ENCODE measurements around the gene PRR35.
A peak's percentile ranks its signal among the peaks of the same experiment; 100 is the strongest.

Gene PRR35

GRCh38 chr16:564690-565418, 4.7 kb downstream of the PRR35 start:
- Histone ChIP-seq H3K9me3 (ENCODE audit: control insufficient read depth in 2 of 2, low read length in 2 of 2) (no peaks in the 10 kb centered on the region), H3K27ac (ENCODE audit: low read depth in 2 of 2, low read length in 2 of 2) (no peak overlapping the region), H3K4me1 (ENCODE audit: control insufficient read depth in 2 of 2, insufficient read depth in 2 of 2, low read length in 2 of 2) (peaks cover 25 to 26% of the 10 kb centered on the region in 2 donors), H3K36me3 (ENCODE audit: control insufficient read depth in 2 of 2, insufficient read depth in 2 of 2, low read length in 2 of 2) (no peaks in the 10 kb centered on the region), H3K9ac (ENCODE audit: low read depth in 1 of 2, low read length in 2 of 2) (no peak overlapping the region), H3K4me3 (ENCODE audit: low read length in 2 of 2) (no peak overlapping the region), H3K27me3 (ENCODE audit: control insufficient read depth in 2 of 2, insufficient read depth in 2 of 2, low read length in 2 of 2) (peaks cover 14 to 20% of the 10 kb centered on the region in 2 donors)

GRCh38 chr16:565419-566330, 5.5 kb downstream of the PRR35 start:
- Histone ChIP-seq H3K4me3 (ENCODE audit: low read length in 2 of 2) (no peak overlapping the region), H3K27ac (ENCODE audit: low read depth in 2 of 2, low read length in 2 of 2) (no peak overlapping the region), H3K9ac (ENCODE audit: low read depth in 1 of 2, low read length in 2 of 2) (no peak overlapping the region), H3K9me3 (ENCODE audit: control insufficient read depth in 2 of 2, low read length in 2 of 2) (no peaks in the 10 kb centered on the region), H3K27me3 (ENCODE audit: control insufficient read depth in 2 of 2, insufficient read depth in 2 of 2, low read length in 2 of 2) (peaks cover 14 to 19% of the 10 kb centered on the region in 2 donors), H3K4me1 (ENCODE audit: control insufficient read depth in 2 of 2, insufficient read depth in 2 of 2, low read length in 2 of 2) (peaks cover 26 to 27% of the 10 kb centered on the region in 2 donors), H3K36me3 (ENCODE audit: control insufficient read depth in 2 of 2, insufficient read depth in 2 of 2, low read length in 2 of 2) (no peaks in the 10 kb centered on the region)

GRCh38 chr16:566475-567372, 6.5 kb downstream of the PRR35 start, which contains the start of gene NHLRC4:
Gene NHLRC4 (plus strand): TSS chr16:567005. CDS start chr16:568048, 1,043 bp downstream.
- Histone ChIP-seq H3K27ac (ENCODE audit: low read depth in 2 of 2, low read length in 2 of 2) (peak within 1 kb of the TSS in 1 of 2 donors; percentile 48), H3K36me3 (ENCODE audit: control insufficient read depth in 2 of 2, insufficient read depth in 2 of 2, low read length in 2 of 2) (no peaks in the 10 kb centered on the region), H3K9me3 (ENCODE audit: control insufficient read depth in 2 of 2, low read length in 2 of 2) (no peaks in the 10 kb centered on the region), H3K4me1 (ENCODE audit: control insufficient read depth in 2 of 2, insufficient read depth in 2 of 2, low read length in 2 of 2) (peaks cover 28 to 29% of the 10 kb centered on the region in 2 donors), H3K4me3 (ENCODE audit: low read length in 2 of 2) (peak within 1 kb of the TSS; percentile 42 to 48), H3K27me3 (ENCODE audit: control insufficient read depth in 2 of 2, insufficient read depth in 2 of 2, low read length in 2 of 2) (peaks cover 9 to 11% of the 10 kb centered on the region in 2 donors), H3K9ac (ENCODE audit: low read depth in 1 of 2, low read length in 2 of 2) (peak within 1 kb of the TSS; percentile 39 to 41)

- peak overlapping the region; percentile 39 to 41 for H3K9ac ChIP-seq (ENCODE audit: low read depth in 1 of 2, low read length in 2 of 2)
- peak overlapping the region; percentile 42 to 48 for H3K4me3 ChIP-seq (ENCODE audit: low read length in 2 of 2)
Observed at GRCh38 chr16:567373-568256, 7.4 kb downstream of the PRR35 start.

GRCh38 chr16:568401-569258, 8.4 kb downstream of the PRR35 start:
- peak overlapping the region in 1 of 2 donors; percentile 48 for H3K27ac ChIP-seq (ENCODE audit: low read depth in 2 of 2, low read length in 2 of 2)
- no peaks in the 10 kb centered on the region for H3K9me3 ChIP-seq (ENCODE audit: control insufficient read depth in 2 of 2, low read length in 2 of 2)
- H3K36me3 ChIP-seq (ENCODE audit: control insufficient read depth in 2 of 2, insufficient read depth in 2 of 2, low read length in 2 of 2) = no peaks in the 10 kb centered on the region
- H3K4me1 ChIP-seq (ENCODE audit: control insufficient read depth in 2 of 2, insufficient read depth in 2 of 2, low read length in 2 of 2) = peaks cover 28 to 29% of the 10 kb centered on the region in 2 donors
- H3K27me3 ChIP-seq (ENCODE audit: control insufficient read depth in 2 of 2, insufficient read depth in 2 of 2, low read length in 2 of 2) = no peaks in the 10 kb centered on the region
- H3K4me3 ChIP-seq (ENCODE audit: low read length in 2 of 2) = peak overlapping the region; percentile 70
- peak overlapping the region in 1 of 2 donors; percentile 75 for H3K9ac ChIP-seq (ENCODE audit: low read depth in 1 of 2, low read length in 2 of 2)

More at GRCh38 chr16:567373-568256, 7.4 kb downstream of the PRR35 start:
- Histone ChIP-seq H3K27me3 (ENCODE audit: control insufficient read depth in 2 of 2, insufficient read depth in 2 of 2, low read length in 2 of 2) (peaks cover 1 to 3% of the 10 kb centered on the region in 2 donors), H3K4me1 (ENCODE audit: control insufficient read depth in 2 of 2, insufficient read depth in 2 of 2, low read length in 2 of 2) (peaks cover 28 to 29% of the 10 kb centered on the region in 2 donors), H3K27ac (ENCODE audit: low read depth in 2 of 2, low read length in 2 of 2) (peak overlapping the region in 1 of 2 donors; percentile 48), H3K9me3 (ENCODE audit: control insufficient read depth in 2 of 2, low read length in 2 of 2) (no peaks in the 10 kb centered on the region), H3K36me3 (ENCODE audit: control insufficient read depth in 2 of 2, insufficient read depth in 2 of 2, low read length in 2 of 2) (no peaks in the 10 kb centered on the region)

- Histone ChIP-seq H3K4me3 (ENCODE audit: low read length in 2 of 2) (peak within 1 kb of the TSS; percentile 70 to 85), H3K4me1 (ENCODE audit: control insufficient read depth in 2 of 2, insufficient read depth in 2 of 2, low read length in 2 of 2) (peaks cover 28 to 29% of the 10 kb centered on the region in 2 donors), H3K27ac (ENCODE audit: low read depth in 2 of 2, low read length in 2 of 2) (peak within 1 kb of the TSS in 1 of 2 donors; percentile 23), H3K9me3 (ENCODE audit: control insufficient read depth in 2 of 2, low read length in 2 of 2) (no peaks in the 10 kb centered on the region), H3K36me3 (ENCODE audit: control insufficient read depth in 2 of 2, insufficient read depth in 2 of 2, low read length in 2 of 2) (peaks cover 0 to 2% of the 10 kb centered on the region in 2 donors), H3K27me3 (ENCODE audit: control insufficient read depth in 2 of 2, insufficient read depth in 2 of 2, low read length in 2 of 2) (no peaks in the 10 kb centered on the region), H3K9ac (ENCODE audit: low read depth in 1 of 2, low read length in 2 of 2) (peak within 1 kb of the TSS; percentile 63 to 75)
Observed at GRCh38 chr16:569445-570254, 9.5 kb downstream of the PRR35 start, which contains the start of gene PIGQ. Gene PIGQ (plus strand): TSS chr16:569968. CDS start chr16:574075, 4,107 bp downstream.

DNA sequence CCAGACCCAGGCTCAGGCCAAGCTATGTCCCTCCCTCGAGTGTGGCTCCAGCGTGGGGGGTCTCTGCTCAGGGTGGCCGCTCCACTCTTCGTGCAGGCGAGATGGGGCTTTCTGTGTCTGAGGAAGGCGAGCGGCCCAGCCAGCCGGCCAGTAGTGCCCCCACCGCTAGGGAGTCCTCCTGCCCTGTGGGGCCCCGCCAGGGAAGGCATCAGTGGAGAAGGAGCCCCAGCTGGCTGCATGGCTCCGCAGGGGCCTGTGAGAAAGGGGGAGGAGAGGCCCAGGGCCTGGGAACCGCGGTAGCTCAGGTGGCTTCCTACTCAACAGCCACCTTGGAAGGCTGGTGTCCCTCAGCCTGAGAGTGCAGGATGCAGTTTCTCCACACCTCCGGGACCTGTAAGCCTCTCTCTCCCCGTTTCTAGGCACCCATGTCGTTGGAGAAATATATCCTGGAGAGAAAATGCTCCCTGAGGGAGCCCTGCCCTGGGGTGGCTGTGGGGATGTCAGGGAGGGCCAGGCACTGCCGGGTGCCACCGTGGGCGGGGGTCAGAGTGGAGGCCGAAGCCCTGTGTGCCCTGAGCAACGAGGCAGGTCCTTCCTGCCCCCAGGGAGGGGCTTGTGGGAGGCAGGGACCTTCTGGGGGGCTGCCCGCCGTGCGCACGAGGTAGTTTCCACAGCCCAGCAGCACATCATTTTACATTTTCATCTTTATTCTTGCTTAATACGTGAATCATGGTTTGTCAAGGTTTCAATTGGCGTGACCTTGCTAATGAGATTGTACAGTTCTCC, 12.9 kb downstream of the PRR35 start:
- no peak overlapping the region for H3K4me3 ChIP-seq (ENCODE audit: low read length in 2 of 2)
- peaks cover 2 to 5% of the 10 kb centered on the region in 2 donors for H3K36me3 ChIP-seq (ENCODE audit: control insufficient read depth in 2 of 2, insufficient read depth in 2 of 2, low read length in 2 of 2)
- H3K4me1 ChIP-seq (ENCODE audit: control insufficient read depth in 2 of 2, insufficient read depth in 2 of 2, low read length in 2 of 2) = peaks cover 11 to 17% of the 10 kb centered on the region in 2 donors
- H3K27me3 ChIP-seq (ENCODE audit: control insufficient read depth in 2 of 2, insufficient read depth in 2 of 2, low read length in 2 of 2) = no peaks in the 10 kb centered on the region
- H3K9ac ChIP-seq (ENCODE audit: low read depth in 1 of 2, low read length in 2 of 2) = no peak overlapping the region
- H3K27ac ChIP-seq (ENCODE audit: low read depth in 2 of 2, low read length in 2 of 2) = no peak overlapping the region
- H3K9me3 ChIP-seq (ENCODE audit: control insufficient read depth in 2 of 2, low read length in 2 of 2) = no peaks in the 10 kb centered on the region
